AG09319 (cell line): ENCODE measurements around the gene EPN2.

Source experiments
- DNase-seq: peaks from one replicate; pipeline ENCODE4 v3.0.0-alpha.2; 2010; ENCODE audit warnings: low read depth; ENCODE audit errors: extremely low read depth
- CTCF ChIP-seq: IDR thresholded peaks from 2 replicates; pipeline ENCODE4 v1.5.1; 2011; ENCODE audit warnings: low read depth, mild to moderate bottlenecking, inconsistent platforms, low read length, moderate library complexity

The EPN2 gene

GRCh38 chr17:19371259-19372010 lies 134.3 kb downstream of the EPN2 start:
- TF ChIP-seq CTCF = no peak
- DNase-seq = no peak

- TF ChIP-seq CTCF = no peak
- DNase-seq = no peak
Measured at GRCh38 chr17:19372011-19372370, 134.8 kb downstream of the EPN2 start.

- TF ChIP-seq CTCF = no peak
- DNase-seq = no peak
Measured at GRCh38 chr17:19372439-19372838, 135.3 kb downstream of the EPN2 start.

- no peak for DNase-seq
- TF ChIP-seq CTCF = no peak
Measured at GRCh38 chr17:19372866-19373504, 135.8 kb downstream of the EPN2 start.

GRCh38 chr17:19374136-19374535 lies 137.0 kb downstream of the EPN2 start:
- no peak for DNase-seq
- no peak for TF ChIP-seq CTCF

GRCh38 chr17:19375732-19376131 lies 138.6 kb downstream of the EPN2 start:
- no peak for TF ChIP-seq CTCF
- no peak for DNase-seq

- TF ChIP-seq CTCF = no peak
- no peak for DNase-seq
Measured at GRCh38 chr17:19376811-19377210, 139.6 kb downstream of the EPN2 start.
